ENCODE measurements around the gene NR1D1.

Gene NR1D1

GRCh38 chr17:40122999-40123810 is 22.8 kb upstream of the NR1D1 start:
- no peaks in the 10 kb centered on the region for H3K9me3 ChIP-seq (ENCODE audit: control insufficient read depth, insufficient read depth, low read depth, low read length)
- H3K36me3 ChIP-seq (ENCODE audit: control insufficient read depth in 2 of 2, insufficient read depth in 1 of 2, low read length in 2 of 2), result peaks cover 30 to 32% of the 10 kb centered on the region in 2 experiments
- H3K4me1 ChIP-seq (ENCODE audit: control insufficient read depth, insufficient read depth, low read length), result no peaks in the 10 kb centered on the region; the same call in none of the 2 replicates
- peak overlapping the region; percentile 95 for H3K27ac ChIP-seq (ENCODE audit: extremely low read depth, low read depth, low read length)
- POLR2A ChIA-PET, result interaction anchor here (0.5 to 7.5 kb wide), 10 partner anchors 10 to 88 kb away, joined by 3 to 109 read pairs (median 7); partner anchors contain the start of genes CASC3, MED24, NR1D1 and THRA
- peak overlapping the region; percentile 72 for H3K4me3 ChIP-seq (ENCODE audit: low read depth, low read length)
- CTCF ChIA-PET, result interaction anchor here (0.8 to 4.8 kb wide), 11 partner anchors 10 to 410 kb away, joined by 3 to 82 read pairs (median 4); partner anchors contain the start of gene CASC3
- peak; percentile 36; the same call in 1 of the 2 replicates for TF ChIP-seq ZNF391 (tag by site-specific recombination; IDR thresholded peaks at IDR 0.05; ENCODE audit: borderline replicate concordance, low read depth)
- TF ChIP-seq ZNF629 (tag by site-specific recombination; IDR thresholded peaks at IDR 0.05), result peak; percentile 65
- no peak for TF ChIP-seq ZNF571 (tag by site-specific recombination; IDR thresholded peaks at IDR 0.05)
- TF ChIP-seq PRDM4 (tag by site-specific recombination; IDR thresholded peaks at IDR 0.05), result peak; percentile 58; the same call in 1 of the 2 replicates
- TF ChIP-seq KLF16 (tag by site-specific recombination; IDR thresholded peaks at IDR 0.05), result peak; percentile 88; the same call in 1 of the 2 replicates
- TF ChIP-seq ZNF776 (tag by site-specific recombination; IDR thresholded peaks at IDR 0.05; ENCODE audit: borderline replicate concordance), result no peak
- TF ChIP-seq ZNF701 (tag by site-specific recombination; IDR thresholded peaks at IDR 0.05), result no peak
- TF ChIP-seq ZNF704 (tag by site-specific recombination; IDR thresholded peaks at IDR 0.05), result no peak
- peak; percentile 88 for TF ChIP-seq ZNF639 (tag by site-specific recombination; IDR thresholded peaks at IDR 0.05)
- no peak for TF ChIP-seq ZNF521 (tag by site-specific recombination; IDR thresholded peaks at IDR 0.05)
- peak; percentile 63; the same call in 1 of the 2 replicates for TF ChIP-seq SCRT1 (tag by site-specific recombination; IDR thresholded peaks at IDR 0.05; ENCODE audit: borderline replicate concordance)
- TF ChIP-seq ZBTB1 (tag by site-specific recombination; IDR thresholded peaks at IDR 0.05), result no peak
- TF ChIP-seq ZNF560 (tag by site-specific recombination; IDR thresholded peaks at IDR 0.05; ENCODE audit: borderline replicate concordance), result no peak
- TF ChIP-seq ZNF416 (tag by site-specific recombination; IDR thresholded peaks at IDR 0.05), result no peak
- peak; percentile 46; the same call in 1 of the 2 replicates for TF ChIP-seq ZSCAN4 (tag by site-specific recombination; IDR thresholded peaks at IDR 0.05)
- TF ChIP-seq ZNF626 (tag by site-specific recombination; IDR thresholded peaks at IDR 0.05), result no peak
- TF ChIP-seq ZEB2 (tag by site-specific recombination; IDR thresholded peaks at IDR 0.05), result peak; percentile 88
- peak; percentile 75 for TF ChIP-seq KLF8 (tag by site-specific recombination; IDR thresholded peaks at IDR 0.05)
- TF ChIP-seq ZNF239 (tag by site-specific recombination; IDR thresholded peaks at IDR 0.05), result no peak
- no peak for TF ChIP-seq ZNF202 (tag by site-specific recombination; IDR thresholded peaks at IDR 0.05; ENCODE audit: borderline replicate concordance)
- TF ChIP-seq ZNF280D (tag by site-specific recombination; IDR thresholded peaks at IDR 0.05), result no peak
- TF ChIP-seq GLIS1 (tag by site-specific recombination; IDR thresholded peaks at IDR 0.05), result peak; percentile 55; the same call in 1 of the 2 replicates
- TF ChIP-seq MYNN (tag by site-specific recombination; IDR thresholded peaks at IDR 0.05; ENCODE audit: borderline replicate concordance), result peak; percentile 36; the same call in 1 of the 2 replicates
- TF ChIP-seq ZBTB20 (tag by site-specific recombination; IDR thresholded peaks at IDR 0.05), result peak; percentile 33; the same call in 1 of the 2 replicates
- no peak for TF ChIP-seq ZNF544 (tag by site-specific recombination; IDR thresholded peaks at IDR 0.05)
- no peak for TF ChIP-seq OSR2 (tag by site-specific recombination; IDR thresholded peaks at IDR 0.05)
- TF ChIP-seq MZF1 (tag by site-specific recombination; IDR thresholded peaks at IDR 0.05; ENCODE audit: borderline replicate concordance), result no peak
- TF ChIP-seq ZBTB48 (tag by site-specific recombination; IDR thresholded peaks at IDR 0.05), result peak; percentile 98
- no peak for TF ChIP-seq ZSCAN23 (tag by site-specific recombination; IDR thresholded peaks at IDR 0.05)

Data from HEK293 (cell line).